Measurements from ENCODE around the gene KCNQ5. TPM values are rescaled to one million over a fixed set of nuclear protein-coding genes. Genes with fewer than 3 reads are reported as not detected.
"Not testable (repeated sequence)": the region's sequence is repeated elsewhere in the genome, so short reads cannot be mapped to it uniquely, and the experiment has no call there.

Gene KCNQ5
- total RNA-seq, 1 donor from 2014 or later: 3.5 TPM

DNA sequence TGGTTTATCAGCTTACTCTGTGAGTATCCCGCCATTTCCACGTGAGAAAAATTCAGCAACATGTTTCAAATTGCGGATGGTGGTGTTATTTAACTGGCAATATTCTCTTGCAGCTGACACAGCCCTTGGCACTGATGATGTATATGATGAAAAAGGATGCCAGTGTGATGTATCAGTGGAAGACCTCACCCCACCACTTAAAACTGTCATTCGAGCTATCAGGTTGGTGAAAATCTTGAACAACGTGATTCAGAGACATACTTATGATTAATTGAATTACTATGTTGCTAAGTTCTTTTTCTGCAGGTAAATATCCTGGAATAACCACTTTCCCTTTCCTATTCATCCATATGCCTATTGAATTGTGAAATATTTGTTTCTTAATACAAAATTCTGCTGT is 547.8 kb downstream of the KCNQ5 start:
- no peak for DNase-seq (ENCODE audit: low read depth)

DNA sequence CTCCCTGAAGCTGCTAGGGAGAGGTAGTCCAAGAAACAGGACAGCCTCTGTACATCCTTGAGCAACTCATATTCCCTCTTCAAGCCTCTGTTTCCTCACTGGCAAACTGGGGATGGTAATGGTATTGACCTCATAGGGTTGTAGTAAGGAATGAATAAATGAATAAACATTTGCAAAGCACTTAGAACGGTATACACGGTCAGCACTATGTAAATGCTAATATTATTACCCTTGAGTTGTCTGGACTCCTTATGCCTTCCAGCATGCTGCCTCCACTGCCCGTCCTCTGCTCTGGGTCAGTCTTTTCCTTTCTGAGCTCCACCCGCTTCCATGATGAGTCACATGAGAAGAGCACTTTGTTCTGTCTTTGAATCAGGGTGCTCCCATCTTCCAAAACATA is 552.8 kb downstream of the KCNQ5 start:
- no peak for DNase-seq (ENCODE audit: low read depth)

DNA sequence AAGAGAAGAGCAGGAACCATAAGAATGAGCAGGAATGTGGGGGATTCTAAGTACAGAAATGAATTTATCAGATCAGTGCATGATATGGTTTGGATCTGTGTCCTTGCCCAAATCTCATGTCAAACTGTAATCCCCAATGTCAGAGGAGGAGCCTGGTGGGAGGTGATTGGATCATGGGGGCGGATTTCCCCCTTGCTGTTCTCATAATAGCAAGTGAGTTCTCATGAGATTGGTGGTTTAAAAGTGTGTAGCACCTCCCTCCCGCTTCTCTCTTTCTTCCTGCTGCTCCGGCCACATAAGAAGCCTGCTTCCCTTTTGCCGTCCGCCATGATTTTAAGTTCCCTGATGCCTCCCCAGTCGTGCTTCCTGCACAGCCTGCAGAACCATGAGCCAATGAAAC is 554.2 kb downstream of the KCNQ5 start:
- no peak for DNase-seq (ENCODE audit: low read depth)

DNA sequence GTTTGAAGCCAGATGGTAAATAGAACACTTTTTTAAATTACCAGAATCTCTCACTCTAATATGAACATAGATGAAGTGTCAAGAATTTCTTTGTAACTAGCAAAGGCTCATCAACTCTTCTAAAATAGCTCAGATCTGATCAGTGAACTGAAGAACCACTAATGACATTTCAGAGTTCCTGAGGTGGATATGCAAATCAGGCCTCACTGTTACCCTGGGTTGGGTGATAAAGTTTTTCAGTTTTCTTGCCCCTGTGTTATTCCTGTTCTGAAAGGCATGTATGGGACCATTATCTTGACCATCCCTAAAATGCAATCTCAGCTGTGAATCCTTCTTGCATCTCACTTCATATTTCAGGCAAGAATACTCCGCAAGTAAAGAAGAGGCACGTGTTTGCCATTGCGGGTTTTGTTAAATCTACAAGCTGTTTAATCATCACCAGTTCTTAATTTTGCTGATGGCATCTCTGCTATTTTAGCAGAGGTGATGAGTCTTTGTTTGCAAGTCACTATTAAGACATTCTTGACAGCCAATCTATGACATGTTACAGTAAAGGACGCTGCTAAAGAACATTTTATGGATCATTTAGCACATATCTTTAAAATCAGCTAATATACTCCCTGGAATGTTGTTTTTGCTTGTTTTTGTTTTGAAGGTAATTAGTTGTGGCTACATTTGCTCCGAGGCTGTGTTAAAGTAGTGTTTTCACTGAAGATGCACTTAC is 555.5 kb downstream of the KCNQ5 start:
- DNase-seq (ENCODE audit: low read depth): no peak

DNA sequence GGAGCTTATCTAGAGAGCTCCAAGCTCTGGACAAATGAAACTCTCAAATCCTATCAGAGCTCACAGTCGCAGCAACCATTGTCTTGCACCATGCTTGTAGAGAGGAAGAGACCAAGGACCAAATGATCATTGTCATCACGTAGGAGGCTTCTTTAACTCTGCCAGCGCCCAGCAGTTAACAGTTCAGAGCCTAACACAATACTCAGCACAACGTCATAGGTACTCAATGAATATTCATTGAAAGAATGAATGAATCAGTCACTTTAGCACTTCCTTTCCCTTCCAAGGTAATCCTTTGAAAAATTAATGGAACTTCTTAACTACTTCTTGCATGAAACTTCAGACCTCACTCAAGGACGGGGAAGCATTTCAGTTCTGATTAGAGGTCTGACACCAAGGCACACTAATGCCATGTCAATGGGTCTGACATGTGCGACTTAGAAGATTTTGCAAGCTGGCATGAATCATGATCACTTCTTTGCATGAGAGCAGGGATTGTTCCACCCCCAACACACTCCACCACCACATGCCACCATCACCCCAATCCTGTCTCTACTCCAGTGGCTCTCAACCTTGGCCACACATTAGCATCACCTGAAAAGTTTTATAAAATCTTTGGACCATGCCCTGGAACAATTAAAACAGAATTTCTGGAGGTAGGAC is 558.3 kb downstream of the KCNQ5 start:
- no peak for DNase-seq (ENCODE audit: low read depth)

DNA sequence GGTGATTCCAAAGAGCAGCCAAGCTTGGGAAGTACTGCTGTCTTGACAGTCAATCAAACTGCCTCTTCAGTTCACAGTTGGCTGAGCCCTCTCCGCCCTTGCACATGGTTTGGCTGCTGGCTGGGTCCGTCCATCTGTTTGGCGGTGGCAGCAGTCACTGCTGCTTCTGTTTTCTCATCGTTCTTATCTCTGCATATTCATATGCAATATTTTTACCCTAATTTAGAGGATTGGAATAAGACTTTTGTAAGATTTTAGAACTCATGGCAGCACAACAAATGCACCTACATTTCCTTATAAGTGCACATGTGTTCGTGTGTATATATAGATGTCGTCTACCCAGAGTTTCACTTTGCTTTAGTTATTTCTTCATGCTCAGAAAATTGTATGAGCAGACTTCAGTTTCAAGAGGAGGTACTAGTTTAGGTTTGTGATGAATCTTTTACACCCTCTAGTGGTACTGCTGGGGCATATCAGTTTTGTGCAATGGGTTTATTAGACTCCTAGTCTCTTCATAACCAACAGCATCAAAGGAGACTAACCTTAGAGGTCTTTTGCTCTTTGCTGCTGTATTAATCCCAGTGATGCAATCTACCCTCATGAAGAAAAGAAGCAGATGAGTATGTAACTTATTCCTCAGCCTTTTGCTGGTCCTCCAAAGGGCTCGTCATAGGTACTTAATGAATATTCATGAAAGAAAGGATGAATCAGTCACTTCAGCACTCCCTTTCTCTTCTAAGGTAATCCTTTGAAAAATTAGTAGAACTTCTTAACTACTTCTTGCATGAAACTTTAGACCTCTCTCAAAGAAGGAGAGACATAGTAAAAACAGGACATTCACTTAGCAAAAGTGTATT is 559.1 kb downstream of the KCNQ5 start:
- DNase-seq (ENCODE audit: low read depth): peak; percentile 78

DNA sequence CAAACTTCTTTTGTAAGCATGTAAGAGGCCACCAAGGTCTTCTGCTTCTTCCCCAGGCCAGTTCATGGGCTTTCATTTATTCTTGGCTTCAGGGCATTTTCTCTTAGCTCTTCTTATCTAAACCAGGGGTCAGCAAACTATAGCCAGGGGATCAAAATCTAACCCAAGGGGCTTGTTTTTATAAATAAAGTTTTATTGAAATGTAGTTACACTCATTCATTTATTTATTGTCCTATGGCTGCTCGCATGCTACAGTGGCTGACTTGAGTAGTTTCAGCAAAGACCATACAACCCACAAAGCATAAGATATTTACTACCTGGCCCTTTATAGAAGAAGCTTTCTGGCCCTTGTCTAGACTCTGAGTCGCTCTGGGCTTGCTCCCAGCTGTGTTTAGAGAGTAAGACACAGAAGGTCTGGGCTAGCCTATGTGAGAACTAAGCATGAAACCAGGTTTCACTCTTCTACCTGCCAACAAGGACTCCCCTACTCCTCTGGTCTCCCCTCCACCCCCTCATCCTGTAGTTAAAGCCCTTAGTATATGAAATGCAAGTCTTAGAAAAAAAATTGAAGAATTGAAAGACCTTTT is 560.2 kb downstream of the KCNQ5 start:
- no peak for DNase-seq (ENCODE audit: low read depth)

DNA sequence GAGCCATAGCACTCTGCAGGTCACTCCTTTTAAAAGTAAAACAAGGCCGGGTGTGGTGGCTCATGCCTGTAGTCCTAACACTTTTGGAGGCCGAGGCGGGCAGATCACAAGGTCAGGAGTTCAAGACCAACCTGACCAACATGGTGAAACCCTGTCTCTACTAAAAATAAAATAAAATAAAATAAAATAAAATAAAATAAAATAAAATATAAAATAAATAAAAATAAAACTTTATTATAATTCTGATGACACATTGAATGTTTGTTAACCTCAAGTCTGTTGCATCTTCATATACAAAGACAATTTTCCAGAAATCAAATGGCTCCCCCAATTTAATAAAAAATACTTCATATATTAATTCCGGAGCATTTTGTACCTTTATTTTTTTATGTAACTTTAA is 571.4 kb downstream of the KCNQ5 start:
- DNase-seq (ENCODE audit: low read depth): not testable (repeated sequence)

DNA sequence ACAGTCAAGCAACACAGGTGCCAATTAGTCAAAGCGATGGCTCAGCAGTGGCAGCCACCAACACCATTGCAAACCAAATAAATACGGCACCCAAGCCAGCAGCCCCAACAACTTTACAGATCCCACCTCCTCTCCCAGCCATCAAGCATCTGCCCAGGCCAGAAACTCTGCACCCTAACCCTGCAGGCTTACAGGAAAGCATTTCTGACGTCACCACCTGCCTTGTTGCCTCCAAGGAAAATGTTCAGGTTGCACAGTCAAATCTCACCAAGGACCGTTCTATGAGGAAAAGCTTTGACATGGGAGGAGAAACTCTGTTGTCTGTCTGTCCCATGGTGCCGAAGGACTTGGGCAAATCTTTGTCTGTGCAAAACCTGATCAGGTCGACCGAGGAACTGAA is 572.9 kb downstream of the KCNQ5 start:
- DNase-seq (ENCODE audit: low read depth): no peak

DNA sequence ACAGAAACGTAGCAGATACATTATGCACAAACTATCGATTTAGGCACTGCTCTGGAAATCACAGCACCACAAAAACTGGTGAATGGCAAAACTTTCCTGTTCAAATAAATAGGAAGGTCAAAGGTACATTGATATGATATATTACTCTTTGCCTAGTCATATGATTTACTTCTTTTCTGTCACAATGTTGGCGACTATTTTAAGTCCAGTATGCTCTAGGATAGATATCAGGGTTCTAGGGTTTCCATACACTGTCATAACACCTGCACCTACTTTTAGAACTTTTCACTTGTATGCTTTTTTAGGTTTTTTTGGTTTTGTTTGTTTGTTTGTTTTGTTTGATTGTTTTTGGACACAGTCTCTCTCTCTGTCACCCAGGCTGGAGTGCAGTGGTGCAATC is 578.4 kb downstream of the KCNQ5 start:
- no peak for DNase-seq (ENCODE audit: low read depth)

DNA sequence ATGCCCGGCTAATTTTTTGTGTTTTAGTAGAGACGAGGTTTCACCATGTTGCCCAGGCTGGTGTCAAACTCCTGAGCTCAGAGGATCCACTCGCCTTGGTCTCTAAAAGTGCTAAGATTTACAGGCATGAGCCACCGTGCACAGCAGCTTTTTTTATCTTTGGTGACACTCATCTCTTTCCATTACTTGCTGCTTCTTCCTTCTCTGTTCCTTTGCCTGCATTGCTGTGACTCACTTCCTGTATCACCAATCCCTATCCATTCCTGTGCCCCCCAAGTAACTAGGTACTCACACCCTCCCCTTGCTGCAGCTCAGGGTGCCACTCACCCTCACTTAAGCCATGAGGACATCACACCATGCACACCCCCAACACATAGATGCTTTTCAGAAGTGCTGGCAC is 578.9 kb downstream of the KCNQ5 start:
- DNase-seq (ENCODE audit: low read depth): no peak

DNA sequence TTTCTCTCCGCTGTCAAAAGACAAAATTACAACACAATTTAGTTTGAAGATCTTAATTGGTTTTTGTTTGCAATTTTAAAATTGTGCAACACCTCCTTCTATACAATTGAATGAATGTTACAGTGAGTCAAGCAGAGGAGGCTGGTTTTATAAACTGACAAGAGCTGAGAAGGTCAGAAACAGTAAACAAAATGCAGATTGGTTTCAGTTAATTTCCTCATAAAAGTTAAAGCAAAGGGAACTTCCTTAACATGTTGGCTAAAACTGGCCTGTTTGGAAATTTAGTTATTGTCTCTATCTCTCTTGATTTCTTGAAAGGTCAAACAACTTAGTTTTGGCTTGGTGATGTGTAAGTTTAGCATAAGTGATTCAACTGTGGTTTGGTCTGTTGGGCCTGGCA is 581.2 kb downstream of the KCNQ5 start:
- DNase-seq (ENCODE audit: low read depth): no peak

DNA sequence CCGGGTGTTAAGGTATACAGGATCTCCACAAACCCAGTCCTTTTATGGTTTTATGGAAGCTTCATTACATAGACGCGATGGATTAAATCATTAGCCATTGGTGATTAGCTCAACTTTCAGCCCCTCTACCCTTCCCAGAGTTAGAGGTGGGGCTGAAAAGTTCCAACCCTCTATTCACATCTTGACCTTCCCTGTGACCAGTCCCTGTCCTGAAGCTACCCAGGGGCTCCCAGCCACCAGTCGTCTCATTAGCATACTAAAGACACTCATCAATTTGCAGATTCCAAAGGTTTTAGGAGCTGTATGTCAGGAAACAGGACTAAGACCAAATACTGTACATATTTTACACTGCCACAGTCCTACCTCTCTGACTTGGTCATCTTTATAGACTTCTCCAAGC is 582.4 kb downstream of the KCNQ5 start:
- DNase-seq (ENCODE audit: low read depth): no peak

DNA sequence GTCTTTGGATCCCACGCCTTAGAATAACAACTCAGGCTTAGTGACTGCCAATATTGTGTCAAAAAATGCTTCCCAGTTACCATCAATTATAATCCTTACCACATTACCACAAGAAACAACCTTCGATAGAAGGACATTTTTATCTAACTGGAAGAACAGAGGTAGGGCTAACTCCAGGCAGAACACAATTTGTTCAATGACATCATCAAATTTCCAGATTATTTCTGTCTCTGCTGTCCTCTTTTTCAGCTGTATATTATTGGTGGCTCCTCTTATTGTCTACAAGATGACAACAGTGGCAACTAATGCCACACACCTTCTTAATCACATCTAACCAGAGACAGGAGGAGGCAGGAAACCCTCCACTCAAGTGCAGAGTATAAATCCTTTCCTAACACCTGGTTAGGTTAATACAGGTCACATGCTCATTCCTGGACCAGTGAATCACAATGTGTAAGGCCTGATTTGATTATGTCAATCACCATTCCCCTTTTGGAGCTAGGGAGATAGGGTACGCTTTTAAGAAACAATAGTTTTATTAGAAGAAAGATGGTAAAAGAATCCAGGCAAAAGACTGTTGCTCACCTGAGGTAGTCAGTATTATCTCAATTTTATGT is 585.5 kb downstream of the KCNQ5 start:
- peak; percentile 1 for DNase-seq (ENCODE audit: low read depth)

DNA sequence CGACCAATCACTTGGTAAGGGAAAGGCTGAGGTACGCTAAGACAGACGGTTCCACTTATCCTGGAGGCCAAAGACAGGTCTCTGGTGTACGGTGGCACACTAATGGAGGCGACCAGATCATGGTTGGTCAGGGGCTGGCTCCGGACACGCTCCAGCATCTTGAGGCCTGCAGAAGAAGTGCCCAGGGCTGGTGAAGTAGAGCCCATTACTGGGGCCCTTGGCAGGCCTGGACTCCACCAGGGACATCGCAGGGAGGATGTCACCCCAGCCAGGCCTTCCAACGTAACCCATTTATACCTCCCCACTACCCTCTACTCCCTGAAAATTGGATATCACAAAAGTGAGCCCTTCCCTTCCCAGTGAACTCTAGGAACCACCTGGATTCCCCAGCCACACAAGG is 587.3 kb downstream of the KCNQ5 start:
- DNase-seq (ENCODE audit: low read depth): no peak

DNA sequence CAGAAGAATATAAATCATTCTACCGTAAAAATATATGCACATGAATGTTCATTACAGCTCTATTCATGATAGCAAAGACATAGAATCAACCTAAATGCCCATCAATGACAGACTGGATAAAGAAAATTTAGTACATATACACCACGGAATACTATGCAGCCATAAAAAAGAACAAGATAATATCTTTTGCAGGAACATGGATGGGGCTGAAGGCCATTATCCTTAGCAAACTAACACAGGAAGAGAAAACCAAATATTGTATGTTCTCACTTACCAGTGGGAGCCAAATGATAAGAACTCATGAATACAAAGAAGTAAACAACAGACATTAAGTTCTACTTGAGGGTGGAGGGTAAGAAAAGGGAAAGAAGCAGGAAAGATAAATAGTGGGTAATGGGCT is 595.0 kb downstream of the KCNQ5 start:
- DNase-seq (ENCODE audit: low read depth): no peak

DNA sequence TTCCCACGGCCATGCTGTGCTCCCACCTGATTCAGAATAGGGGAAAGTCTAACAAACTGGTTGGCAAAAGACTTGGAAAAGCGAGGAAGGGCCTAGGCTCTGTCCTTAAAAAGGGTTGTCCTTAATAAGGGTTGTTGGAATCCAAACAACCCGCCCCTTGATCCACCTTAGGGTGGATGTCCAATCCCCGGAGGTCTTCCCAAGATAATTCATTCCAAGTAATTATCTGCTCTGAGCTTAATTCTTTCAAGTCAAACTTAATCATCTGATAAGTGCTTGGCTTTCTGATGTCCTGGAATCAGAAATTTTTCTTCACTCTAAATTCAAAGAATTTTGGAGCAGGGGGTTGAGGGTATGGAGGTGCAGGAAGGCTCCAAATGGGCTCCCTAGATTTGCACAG is 603.5 kb downstream of the KCNQ5 start, which contains the start of gene KHDC1L:
KHDC1L (minus strand) TSS at position 101 of the 400 bp plus-strand sequence; CDS start at position 13, 88 bp downstream.
- no peak for DNase-seq (ENCODE audit: low read depth)

DNA sequence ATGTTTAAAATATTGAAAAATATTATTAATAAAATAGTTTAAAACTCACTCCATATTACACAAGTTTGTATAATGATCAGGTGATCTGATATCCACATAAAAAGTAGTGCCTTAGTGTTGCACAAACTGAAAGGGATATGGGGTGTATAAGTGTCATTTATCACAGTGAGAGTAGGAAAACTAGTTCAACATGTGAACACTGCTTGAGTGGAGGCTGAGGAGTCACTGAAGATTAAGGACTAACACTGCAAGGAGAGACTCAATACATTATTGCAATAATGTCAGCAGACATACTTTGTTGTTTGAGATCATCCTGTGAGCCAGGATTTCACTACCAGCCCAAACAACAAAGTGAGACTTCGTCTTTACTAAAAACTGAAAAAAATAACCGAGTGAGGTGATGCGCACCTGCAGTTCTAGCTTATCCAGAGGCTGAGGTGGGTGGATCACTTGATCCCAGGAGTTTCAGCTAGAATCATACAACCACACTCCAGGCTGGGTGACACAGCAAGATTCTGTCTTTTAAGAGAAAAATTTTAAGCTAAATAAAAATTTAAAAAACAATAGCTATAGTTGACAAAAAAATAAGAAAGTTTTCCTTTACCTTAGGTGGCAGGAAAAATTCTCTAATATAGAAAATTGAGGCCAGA is 605.9 kb downstream of the KCNQ5 start:
- no peak for DNase-seq (ENCODE audit: low read depth)

DNA sequence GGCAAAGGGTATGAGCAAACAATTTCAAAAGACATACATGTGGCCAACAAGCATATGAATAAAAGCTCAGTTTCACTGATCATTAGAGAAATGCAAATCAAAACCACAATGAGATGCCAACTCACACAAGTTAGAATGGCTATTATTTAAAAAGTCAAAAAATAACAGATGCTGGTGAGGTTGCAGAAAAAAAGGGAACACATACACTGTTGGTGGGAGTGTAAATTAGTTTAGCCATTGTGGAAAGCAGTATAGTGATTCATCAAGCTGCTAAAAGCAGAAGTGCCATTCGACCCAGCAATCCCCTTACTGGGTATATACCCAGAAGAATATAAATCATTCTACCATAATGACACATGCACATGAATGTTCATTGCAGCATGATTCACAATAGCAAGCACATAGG is 610.1 kb downstream of the KCNQ5 start:
- DNase-seq (ENCODE audit: low read depth): no peak

DNA sequence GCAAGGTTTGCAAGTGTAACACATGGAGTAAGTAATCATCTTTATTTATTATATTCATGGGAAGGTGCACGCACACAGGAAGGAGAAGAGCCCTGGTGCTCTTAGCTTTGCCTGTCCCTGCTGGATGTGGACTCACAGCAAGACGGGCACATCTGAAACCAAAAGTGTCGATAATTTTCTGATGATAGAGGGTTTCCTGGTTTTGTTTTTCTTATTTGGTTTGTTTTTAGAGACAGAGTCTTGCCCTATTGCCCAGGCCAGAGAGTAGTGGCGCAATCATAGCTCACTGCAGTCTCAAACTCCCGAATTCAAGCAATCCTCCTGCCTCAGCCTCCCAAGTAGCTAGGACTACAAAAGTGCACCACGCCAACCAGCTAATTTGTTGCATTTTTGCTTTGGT is 611.2 kb downstream of the KCNQ5 start:
- no peak for DNase-seq (ENCODE audit: low read depth)

DNA sequence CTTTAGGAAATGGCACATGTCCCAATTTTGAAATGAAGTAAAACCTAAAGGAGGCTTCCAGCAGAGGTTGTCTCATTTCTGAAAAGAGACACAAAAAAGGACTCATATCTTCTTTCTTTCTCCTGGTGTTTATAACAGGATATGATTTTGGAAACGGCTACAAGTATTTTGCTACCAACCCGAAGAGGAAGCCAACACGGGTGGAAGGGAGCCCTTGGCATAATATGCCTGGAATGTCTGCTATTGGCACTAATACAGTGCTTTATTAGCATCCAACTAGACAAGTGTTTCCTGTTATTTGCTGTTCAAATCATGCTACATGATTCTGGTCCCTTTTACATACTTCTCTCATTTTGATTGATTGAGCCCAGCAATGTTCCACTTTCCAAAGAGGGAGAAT is 612.1 kb downstream of the KCNQ5 start:
- not testable (repeated sequence) for DNase-seq (ENCODE audit: low read depth)
